KBM-7 (cell line): Measurements from ENCODE around the gene KITLG.

Source experiments
- DNase-seq: peaks from one replicate; pipeline ENCODE4 v3.0.0-alpha.2; 2015
- in situ Hi-C: fragments of 300-500 bp; cut with MboI; formaldehyde crosslinking; loops from 2 replicates; pipeline ENCODE4 v1.14.3; 2020; ENCODE audit warnings: low sequenced_read_pairs, low pct_unique_long_range_greater_than_20kb, mixed read lengths

KITLG gene

DNA sequence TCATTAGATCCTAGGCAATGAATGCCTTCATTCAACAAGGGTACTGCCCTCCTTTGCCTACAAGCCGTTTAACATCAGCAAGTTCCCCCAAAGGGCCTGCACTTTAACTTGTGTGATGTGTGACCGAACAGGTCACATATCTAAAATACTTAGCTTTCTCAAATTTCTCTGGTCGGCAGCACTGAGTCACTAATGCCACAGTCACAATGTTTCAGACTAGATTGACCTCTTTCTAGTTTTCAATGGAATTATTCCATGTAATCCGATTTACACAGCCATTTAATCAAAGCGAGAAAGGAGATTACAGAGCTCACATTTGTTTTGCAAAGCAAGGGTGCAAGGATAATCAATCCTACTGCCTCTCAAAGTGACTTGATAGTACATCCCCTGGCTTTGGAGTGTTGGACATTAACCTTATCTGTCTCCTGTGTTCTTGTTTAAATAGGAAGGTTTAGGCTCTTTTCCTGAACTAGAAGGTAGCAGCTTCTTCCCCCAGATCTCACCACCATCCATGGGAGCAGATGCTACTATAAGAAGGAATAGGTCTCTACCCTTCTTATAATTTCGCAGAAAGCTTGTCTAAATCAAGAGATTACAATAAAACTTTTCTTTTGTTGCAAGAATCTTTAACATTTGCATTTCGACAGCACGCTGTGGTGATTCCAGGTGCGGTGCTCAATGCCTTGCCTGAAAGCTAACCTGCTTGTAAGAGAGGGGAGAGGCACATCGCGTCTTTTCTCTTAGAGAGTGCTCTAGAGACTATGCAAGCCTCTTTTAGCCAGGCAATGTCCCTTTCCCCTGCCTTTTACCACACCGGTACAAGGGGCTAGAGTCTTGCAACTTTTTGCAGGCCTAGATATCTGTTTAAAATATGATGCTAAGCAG lies 1.8 kb downstream of the KITLG start:
- DNase-seq = no peak
- in situ Hi-C loops = no loop called here

DNA sequence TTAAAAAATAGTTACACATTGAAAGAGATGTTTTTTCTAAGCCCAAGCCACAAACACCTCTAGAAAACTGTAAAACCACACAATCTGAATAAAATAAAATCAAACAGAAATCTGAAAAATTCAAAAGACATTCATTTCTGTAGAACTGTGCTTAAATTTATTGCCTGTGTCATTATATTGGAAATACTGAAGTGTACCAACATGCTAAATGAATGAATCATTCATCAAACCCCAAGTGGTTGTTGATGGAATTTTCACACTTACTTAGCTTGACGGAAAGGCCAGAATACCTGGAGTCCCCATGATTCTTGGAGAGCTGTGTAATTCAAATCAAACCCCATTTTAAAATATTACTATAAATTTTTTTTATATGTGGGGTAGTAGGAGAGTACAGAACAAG lies 2.7 kb downstream of the KITLG start:
- no peak for DNase-seq
- in situ Hi-C loops = no loop called here

DNA sequence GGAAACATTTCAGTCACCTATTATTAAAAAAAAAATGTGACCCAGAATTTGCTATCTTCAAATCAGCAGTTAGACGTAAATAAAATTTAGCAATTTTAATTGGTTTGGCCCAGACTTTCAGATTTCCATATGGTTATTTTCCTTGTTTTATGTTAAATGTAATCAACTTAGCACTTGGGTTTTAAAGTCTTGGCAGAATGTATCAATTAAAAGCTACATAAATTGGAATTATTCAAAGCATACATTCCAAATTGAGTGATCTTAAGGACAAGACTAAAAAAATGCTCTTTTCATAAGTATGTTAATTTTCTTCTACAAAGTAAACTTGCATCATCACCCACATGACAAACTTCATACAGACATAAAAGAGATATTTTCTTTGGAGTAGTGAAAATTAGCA lies 3.4 kb downstream of the KITLG start:
- no peak for DNase-seq
- in situ Hi-C loops = no loop called here

DNA sequence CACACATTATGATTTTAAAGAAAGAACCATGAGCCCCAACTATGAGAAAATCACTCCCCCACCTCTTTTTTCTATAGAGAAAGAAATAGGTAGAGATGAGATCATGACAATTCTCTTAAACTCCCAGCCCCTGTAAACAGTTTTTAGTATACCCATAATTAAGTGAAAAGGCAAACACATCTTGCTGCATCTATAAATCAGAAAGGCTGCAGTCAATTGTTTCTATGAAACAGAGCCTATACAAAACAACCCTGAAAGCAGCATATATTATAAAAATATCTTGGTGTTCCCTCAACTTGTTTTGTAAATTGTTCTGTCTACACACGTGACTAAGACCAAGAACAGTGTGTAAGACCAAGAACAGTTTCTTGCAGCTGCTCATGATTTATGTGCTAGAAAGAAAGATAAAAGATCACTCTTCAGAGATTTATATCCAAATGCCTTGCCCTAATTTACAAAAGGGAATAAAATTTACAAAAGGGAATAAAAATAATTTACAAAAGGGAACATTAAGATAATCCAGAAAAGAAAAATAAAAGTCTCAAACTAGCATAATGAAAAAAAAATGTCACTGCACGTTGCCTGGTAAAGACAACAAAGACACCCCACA lies 4.8 kb downstream of the KITLG start:
- in situ Hi-C loops = no loop called here

DNA sequence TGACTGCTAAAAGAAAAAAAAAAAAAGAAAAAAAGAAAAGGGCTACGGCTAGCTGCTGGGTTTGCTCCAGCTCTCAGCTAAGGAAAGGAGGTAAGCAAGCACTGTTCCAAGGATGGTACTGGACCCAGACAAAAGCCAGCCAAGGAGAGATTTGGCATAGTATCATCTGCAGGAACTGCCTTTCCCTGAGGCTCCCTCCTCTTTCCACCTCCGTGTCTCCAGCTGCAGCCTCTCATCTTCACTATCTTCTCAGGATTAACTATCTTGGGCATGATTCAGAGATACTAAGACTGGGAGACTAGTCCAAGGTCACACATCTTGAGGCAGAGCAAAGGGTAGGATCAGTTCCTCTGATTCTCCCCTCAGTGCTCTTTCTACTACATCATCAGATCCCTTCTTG lies 6.0 kb downstream of the KITLG start:
- no peak for DNase-seq

More for the DNA sequence above, 4.8 kb downstream of the KITLG start:
- DNase-seq = no peak

DNA sequence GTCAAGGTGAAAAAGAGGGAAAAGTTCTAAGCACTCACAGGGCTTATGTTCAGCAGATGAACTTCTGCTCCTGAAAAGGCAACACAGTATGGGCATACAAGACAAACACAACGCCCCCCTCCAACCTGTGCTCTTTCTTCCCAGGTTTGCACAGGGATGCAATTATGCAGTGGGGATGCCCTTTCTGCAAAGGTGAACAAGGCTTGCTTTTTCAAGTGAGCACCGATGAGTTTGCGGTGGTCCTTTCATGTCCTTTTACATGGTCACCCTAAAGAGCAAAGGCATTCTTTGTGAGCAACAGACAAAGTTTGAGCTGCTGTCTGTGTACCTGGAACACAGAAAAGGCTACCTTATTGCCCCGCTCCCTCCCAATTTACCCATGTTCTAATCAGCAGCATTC lies 6.7 kb downstream of the KITLG start:
- DNase-seq = no peak
- in situ Hi-C loops = no loop called here

More for the DNA sequence above, 6.0 kb downstream of the KITLG start:
- in situ Hi-C loops = no loop called here

DNA sequence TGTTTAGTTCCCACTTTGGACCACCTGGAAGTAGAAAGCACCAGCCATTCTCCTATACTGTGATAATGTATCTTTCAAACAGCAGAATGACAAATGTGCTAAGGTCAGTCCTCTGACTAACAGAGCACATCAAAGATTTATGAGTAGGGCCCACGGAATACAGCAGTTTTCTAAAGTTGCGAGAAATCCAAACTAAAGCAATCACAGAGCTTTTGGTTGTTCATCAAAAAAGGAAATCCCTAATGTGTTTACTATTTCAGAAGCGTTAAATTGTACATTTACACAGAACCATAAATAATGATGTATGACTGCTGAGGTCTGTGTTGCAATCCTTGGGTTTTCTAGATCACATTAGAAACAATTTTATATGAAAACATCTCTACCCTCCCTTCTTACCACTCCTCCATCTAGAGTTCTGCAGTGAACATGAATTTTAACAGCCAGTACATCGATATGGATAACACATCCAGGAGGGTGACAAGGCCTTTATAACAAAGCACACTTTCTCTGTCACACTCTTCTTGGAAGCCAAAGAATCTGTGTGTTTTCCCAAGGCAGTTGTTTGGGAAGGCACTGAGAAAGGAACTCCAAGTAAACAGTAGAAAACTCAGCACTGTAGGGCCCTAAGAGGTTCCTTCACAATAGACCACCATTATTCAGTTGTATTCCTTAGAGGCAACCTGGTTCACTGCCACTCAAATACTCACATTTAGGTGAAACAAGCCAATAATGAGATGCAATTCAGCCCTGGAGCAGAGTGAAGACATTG lies 7.3 kb downstream of the KITLG start:
- no peak for DNase-seq
- in situ Hi-C loops = no loop called here

DNA sequence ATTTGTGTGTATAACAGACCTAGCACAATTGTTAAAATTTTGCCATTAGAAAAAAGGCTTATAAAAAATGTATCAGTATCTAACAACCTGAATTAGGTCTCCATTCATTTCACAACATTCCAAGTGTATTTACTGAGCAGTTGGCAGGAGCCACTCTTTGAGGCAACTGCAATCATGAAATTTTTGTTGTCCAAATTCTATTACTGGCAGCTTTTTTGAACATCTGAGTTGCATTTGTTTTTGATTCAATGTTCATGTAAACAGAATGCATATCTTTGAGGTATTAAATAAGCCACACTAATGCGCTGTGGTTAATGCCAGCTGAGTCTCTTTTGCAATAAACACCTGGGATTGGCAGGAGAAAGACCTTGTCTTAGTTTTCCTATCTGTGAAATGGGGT lies 8.7 kb downstream of the KITLG start:
- DNase-seq = no peak

DNA sequence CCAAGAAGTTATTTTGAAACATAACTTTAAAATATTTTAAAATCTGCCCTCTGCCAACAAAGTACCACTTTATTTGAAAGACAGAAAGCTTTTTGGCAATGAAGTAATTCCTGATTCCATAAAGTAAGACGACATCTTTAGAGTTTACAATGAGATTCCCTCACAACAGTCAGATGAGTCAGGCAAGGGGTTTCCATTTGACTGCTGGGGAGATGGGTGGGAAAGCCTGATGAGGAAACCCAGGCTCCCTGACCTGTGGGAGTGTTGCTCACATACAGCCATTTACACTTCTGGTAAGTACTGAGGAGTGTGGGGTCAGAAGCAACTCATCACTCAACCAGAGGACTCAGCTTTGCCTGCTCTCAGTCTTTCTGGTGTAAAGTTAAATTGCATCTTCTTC lies 10.2 kb downstream of the KITLG start:
- in situ Hi-C loops = no loop called here
- DNase-seq = no peak

More for the DNA sequence above, 8.7 kb downstream of the KITLG start:
- in situ Hi-C loops = no loop called here

DNA sequence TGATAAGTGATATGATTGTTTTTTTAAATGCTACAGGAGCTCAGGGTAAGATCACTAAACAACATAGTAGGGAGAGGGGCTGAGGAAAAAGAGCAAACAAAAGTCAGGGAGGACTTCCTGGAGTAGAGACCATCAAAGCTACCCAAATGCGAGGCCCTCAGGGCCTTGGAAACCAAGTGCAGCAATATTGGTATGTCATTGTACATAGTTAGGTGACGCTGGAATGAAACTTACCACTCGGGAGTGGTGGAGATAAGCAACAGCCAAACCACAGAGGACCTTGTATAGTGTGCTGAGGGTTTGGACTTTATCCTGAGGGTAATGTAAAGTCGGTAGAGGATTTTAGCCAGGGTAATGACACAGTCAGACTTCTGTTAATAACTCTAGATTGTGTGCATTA lies 13.8 kb downstream of the KITLG start:
- no peak for DNase-seq
- in situ Hi-C loops = no loop called here

DNA sequence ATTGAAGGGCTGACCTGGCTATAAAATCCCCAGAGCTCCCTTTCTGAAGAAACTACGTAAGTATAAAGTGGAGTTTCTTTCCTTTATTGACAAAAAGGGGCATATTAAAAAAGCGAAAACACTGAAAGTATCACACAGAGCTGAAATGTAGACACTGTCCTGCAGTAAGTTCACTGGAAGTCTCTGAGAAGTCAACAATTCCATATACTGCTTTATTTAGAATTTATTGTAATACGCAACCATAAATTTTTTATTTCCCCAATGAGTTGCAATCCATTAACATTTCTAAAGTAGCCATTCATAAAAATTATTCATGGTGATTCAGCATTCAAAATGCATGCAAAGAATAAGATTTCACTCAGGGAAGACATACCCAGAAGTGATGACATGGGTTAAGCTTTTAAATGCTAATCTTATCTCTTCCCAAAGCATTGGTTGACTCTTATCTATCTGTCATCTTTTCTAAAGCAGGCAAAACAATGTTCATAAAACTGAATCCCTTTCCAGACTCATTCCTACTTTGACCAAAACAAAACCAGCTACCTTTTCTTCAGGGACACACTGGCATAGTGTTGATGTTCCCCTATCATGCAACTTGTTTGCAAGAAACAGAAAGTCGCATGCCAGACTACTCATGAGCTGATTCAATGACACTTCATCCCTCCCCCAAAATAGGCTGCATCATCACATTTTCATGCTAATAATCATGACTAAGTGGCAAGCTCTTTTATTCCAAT lies 17.3 kb downstream of the KITLG start:
- in situ Hi-C loops = no loop called here

DNA sequence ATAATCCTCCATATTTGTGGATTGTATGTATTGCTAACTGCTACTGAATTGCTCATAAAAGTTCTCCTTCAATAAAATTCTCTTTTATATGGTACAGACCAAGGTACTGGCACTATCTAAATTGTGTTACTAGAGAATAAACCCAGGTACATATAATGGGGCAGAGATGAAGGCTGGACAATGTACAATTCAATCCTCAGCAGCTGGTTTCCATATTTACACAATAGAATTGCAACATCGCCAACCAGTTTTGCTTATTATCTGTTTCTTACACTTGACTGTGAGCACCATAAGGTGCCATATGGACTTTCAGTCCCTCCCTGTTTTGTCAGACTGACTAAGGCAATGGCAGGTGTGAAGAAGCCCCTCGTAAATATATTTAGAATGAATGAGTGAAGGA lies 18.1 kb downstream of the KITLG start:
- no peak for DNase-seq
- in situ Hi-C loops = no loop called here

More for the DNA sequence above, 17.3 kb downstream of the KITLG start:
- no peak for DNase-seq

DNA sequence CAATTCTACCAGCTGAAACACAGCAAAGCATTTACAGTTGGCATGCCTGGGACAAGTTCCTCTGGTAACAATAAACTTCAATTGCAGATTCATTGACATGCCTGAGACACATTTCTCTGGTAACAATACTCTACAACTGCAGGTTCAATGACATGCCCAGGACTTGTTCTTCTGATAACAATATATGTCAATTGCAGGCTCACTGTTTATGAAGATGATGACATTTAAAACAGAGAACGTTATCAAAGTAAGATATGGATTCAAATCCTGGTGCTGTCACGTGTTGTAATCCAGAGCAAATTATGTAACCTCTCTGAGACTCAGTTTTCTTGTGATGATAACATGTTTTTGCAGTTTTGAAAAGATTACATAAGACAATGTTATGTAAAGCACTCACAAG lies 20.5 kb downstream of the KITLG start:
- in situ Hi-C loops = no loop called here
- peak; percentile 64 for DNase-seq

DNA sequence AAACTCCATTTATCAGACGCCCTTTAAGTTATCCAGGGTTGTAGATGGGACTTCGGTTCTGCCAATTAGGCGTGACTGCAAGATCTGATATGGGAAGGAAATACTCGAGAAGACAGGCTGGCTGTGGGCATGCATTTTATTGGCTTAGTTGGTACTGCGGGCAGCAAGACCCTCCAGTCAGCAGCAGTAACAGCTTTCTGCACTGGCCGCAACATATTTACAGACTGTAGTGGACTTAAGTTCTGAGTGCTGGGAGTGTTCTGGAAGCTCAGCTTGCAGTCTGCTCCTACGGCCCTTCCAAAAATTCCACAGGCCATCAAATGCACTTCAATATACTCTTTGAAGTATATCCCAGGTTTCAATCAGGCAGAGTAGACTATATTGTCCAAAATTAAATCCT lies 21.1 kb downstream of the KITLG start:
- DNase-seq = no peak
- in situ Hi-C loops = no loop called here

DNA sequence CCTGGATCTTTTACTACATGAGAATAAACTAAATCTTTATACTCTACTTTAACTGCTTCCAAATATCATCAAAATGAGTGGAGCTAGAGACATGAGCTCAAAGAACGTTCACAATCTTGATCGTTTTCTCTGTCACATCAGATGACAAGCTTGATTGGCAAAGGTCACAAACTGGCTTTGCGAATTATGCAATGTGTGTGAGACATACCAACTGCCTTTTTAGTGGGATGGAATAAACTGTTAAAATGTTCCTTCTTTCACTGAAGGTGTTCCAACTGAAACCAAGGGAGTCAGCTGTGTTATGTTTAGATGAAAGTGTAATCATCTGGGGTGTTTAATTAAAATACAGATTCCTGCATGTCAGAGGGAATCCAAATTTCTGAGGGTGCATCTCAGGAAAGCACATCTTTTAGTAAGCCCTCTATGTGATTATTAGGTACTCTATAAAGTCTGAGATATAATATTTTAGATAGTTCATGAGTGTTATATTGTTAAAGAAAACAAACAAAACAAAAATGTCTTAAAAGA lies 21.9 kb downstream of the KITLG start:
- DNase-seq = peak; percentile 28
- in situ Hi-C loops = no loop called here

DNA sequence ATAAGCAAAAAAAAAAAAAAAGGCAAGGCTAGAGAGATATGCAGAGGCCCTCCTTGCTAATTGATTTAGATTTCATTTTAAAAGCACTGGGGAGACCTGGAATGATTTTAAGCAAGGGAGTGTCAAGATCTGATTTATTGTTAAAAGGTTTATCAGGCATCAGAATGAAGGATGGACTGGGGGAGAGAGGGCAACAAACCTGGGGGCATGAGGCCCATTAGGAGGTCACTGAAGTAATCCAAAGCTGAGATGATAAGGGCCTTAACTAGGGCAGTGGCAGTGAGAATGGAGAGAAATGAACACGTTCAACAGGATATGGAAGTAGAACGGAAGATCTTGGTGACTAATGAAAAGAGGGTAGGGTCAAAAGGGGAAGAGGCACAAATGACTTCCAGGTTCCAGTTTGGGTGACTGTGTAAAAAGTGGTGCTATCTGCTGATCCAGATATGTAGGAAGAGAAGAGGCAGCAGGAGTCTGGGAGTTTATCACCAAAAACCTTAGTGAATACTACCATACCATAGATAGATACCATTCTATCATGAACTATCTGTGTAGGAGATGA lies 24.0 kb downstream of the KITLG start:
- peak; percentile 27 for DNase-seq
- in situ Hi-C loops = no loop called here

DNA sequence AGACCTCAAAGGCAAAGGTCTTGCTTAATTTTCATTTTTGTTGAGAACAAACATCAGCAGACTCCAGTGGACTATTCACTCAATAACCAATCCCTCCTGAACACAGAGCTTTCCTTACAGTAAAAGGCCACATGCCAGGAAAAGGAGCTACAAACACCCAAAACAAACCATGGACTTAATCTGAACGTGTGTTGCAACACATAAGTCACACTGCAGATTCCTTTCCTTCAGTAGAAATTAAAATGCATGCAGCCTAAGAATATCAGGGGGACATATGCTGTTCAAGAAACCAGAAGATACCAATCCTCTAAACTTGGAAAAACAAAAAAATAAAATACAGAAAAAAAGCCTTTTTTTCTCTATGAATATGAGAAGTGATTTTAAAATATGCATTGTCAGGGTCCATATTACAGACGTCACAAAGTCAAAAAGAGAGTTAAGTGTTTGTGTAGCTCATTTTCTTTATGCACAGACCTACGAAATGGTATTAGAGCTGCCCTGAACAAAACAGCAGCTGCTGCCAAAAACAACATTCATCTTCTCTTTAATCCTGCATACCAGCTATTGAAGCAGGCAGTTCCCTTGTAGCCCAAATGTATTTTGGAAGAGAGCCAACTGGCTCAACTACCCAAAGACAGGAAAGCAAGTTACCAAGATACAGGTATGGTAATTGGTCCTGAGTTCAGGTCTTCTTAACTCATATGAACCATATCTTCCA lies 26.2 kb downstream of the KITLG start:
- in situ Hi-C loops = no loop called here
- DNase-seq = peak; percentile 24

DNA sequence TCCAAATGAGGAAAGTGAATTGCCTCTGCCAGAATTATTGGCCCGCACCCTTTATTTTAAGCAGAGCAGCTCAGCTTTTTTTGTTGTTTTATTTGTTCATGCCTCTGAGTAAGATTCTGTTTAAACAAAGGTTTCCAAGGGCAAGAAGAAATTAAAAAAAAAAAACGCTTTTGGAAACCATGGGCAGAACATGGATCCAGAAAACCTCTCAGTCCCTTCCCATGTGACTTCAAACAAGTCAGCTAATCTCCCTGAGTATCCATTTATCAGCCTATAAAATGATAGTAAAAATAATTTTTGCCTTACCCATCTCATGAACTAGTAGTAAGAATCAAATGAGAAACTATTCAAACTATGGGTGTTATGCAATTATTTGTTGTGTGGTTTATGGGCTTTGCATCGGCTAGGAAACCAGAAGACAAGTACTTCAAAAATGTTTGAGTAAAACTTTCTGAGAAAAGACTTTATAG lies 27.6 kb downstream of the KITLG start:
- in situ Hi-C loops = no loop called here
- no peak for DNase-seq
